Ovary (tissue), 3 donors: ENCODE results near the gene ATP5MC2.

Source experiments
- CTCF ChIP-seq, 3 donors: fragments of 450-650 bp in 2 of 3; fragments of 200-600 bp in 1 of 3; IDR thresholded peaks; one replicate each; pipeline versions ENCODE4 v1.5.1 to v1.8.0; 2016 to 2022; ENCODE audit warnings: antibody characterized with exemption in 3 of 3, mild to moderate bottlenecking in 1 of 3
- POLR2A ChIP-seq: fragments of 450-650 bp; IDR thresholded peaks from one replicate; pipeline ENCODE4 v1.6.1; 2017; ENCODE audit warnings: antibody characterized with exemption, mild to moderate bottlenecking, moderate library complexity
- donor health status: DM: no; HTN: no; CAD: no.

- TF ChIP-seq CTCF (IDR thresholded peaks at IDR 0.05), result no peak
- TF ChIP-seq POLR2A, result no peak
Observed at GRCh38 chr12:53659011-53659551, 16.8 kb downstream of the ATP5MC2 start.
